ENCODE data around the gene HTT. TPM values are rescaled to one million over a fixed set of nuclear protein-coding genes. Genes with fewer than 3 reads are reported as not detected.

HTT gene
- total RNA-seq, 1 experiment from 2014 or later: 64.4 TPM

- Histone ChIP-seq H3K27me3 (ENCODE audit: insufficient read depth, low read length) (no peaks in the 10 kb centered on the region), H2BK20ac (ENCODE audit: low read depth, low read length, poor library complexity, severe bottlenecking) (no peak overlapping the region), H2BK120ac (ENCODE audit: low read depth, low read length, poor library complexity, severe bottlenecking) (no peak overlapping the region), H4K5ac (ENCODE audit: insufficient read length, low read depth, low read length) (no peak overlapping the region), H3K4me1 (ENCODE audit: insufficient read depth, low read length) (no peaks in the 10 kb centered on the region), H2BK12ac (ENCODE audit: insufficient read length, low read depth, low read length) (no peak overlapping the region), H2BK15ac (ENCODE audit: low read depth, low read length) (no peak overlapping the region), H3K4me2 (ENCODE audit: insufficient read depth, insufficient read length, low read length) (no peak overlapping the region), H2AFZ (ENCODE audit: low read length) (no peak overlapping the region), H4K8ac (replicated peaks; ENCODE audit: insufficient read length, low read depth, low read length) (no peak overlapping the region), H3K4ac (ENCODE audit: low read depth, low read length) (no peak overlapping the region), H3K23me2 (ENCODE audit: insufficient read length, low read depth, low read length, poor library complexity, severe bottlenecking) (no peaks in the 10 kb centered on the region), H2AK5ac (ENCODE audit: insufficient read length, low read length) (no peak overlapping the region), H3K14ac (ENCODE audit: insufficient read depth, low read length) (no peak overlapping the region), H3K9ac (ENCODE audit: extremely low read depth, insufficient read length, low read length) (no peak overlapping the region), H3T11ph (ENCODE audit: low read length) (no peak overlapping the region), H3K18ac (ENCODE audit: insufficient read length, low read depth, low read length) (no peak overlapping the region), H4K91ac (ENCODE audit: insufficient read length, low read depth, low read length) (no peak overlapping the region), H3K79me1 (ENCODE audit: insufficient read depth, low read depth, low read length, poor library complexity, severe bottlenecking) (no peaks in the 10 kb centered on the region), H3K79me2 (ENCODE audit: insufficient read depth, low read length) (no peaks in the 10 kb centered on the region), H2BK5ac (ENCODE audit: insufficient read length, low read length) (no peak overlapping the region), H4K20me1 (ENCODE audit: control insufficient read depth, insufficient read depth, insufficient read length) (no peaks in the 10 kb centered on the region), H3K23ac (ENCODE audit: insufficient read length, low read depth, low read length) (no peak overlapping the region), H3K27ac (ENCODE audit: insufficient read length, low read depth, low read length) (no peak overlapping the region), H3K9me3 (ENCODE audit: control insufficient read depth, low read depth, low read length) (no peaks in the 10 kb centered on the region), H3K56ac (ENCODE audit: insufficient read length, low read depth, low read length) (no peak overlapping the region)
- WGBS (ENCODE audit: extremely low coverage, insufficient read length, low lambda C conversion rate): no CpG with 5 or more reads among the region's 2 CpGs
- Mint-ChIP-seq H3K36me3 (ENCODE audit: insufficient read depth in 1 of 3, low read depth in 3 of 3) (peaks cover 28 to 71% (median 69%) of the 10 kb centered on the region in 3 experiments; a peak in 6 of 7 replicates), H3K4me3 (no peak overlapping the region), H3K9me3 (no peaks in the 10 kb centered on the region), H3K27me3 (ENCODE audit: low read depth) (no peaks in the 10 kb centered on the region), H3K4me1 (no peaks in the 10 kb centered on the region), H3K27ac (no peak overlapping the region)
- no peak for DNase-seq
- TF ChIP-seq CTCF (conservative IDR thresholded peaks at IDR 0.05): no peak
Observed at GRCh38 chr4:3145234-3145924, 70.9 kb downstream of the HTT start.
